CD4-positive, alpha-beta T cell (primary cell): ENCODE data around the gene RHBDL1. TPM values are rescaled to one million over a fixed set of nuclear protein-coding genes. Genes with fewer than 3 reads are reported as not detected.
A peak's percentile ranks its signal among the peaks of the same experiment; 100 is the strongest.

Experiments used
- ATAC-seq: fragments of 200-7000 bp; cut with Tn5 transposase; one replicate; pipeline ENCODE4 v1.10.0; 2022; ENCODE audit warnings: mild to moderate bottlenecking; ENCODE audit not compliant: poor library complexity
- CTCF ChIA-PET: fragments of 350-600 bp; sonication (Branson Sonifier 250); formaldehyde crosslinking; loops from one replicate; lab custom pipeline; 2021; ENCODE audit warnings: antibody characterized with exemption, inconsistent platforms; lab: Charles Lee
- POLR2A ChIA-PET: fragments of 350-600 bp; sonication (Branson Sonifier 250); formaldehyde crosslinking; loops from one replicate; lab custom pipeline; 2021; ENCODE audit warnings: antibody characterized with exemption, inconsistent platforms; lab: Charles Lee
- DNase-seq, 14 experiments: peaks; one replicate each; pipeline ENCODE4 v3.0.0-alpha.2; 2013 to 2020; ENCODE audit warnings: mixed read lengths in 2 of 14
- H3K27ac ChIP-seq, 2 donors: one replicate each; pipeline versions ENCODE4 v1.5.1 to v1.7.0; 2013; ENCODE audit warnings: low read length in 2 of 2, low read depth in 1 of 2, mild to moderate bottlenecking in 1 of 2
- H3K27me3 ChIP-seq, 2 experiments: 1 replicate in 1 of 2; 2 replicates in 1 of 2; pipeline versions ENCODE4 v1.6.1 to v1.7.0; 2013; ENCODE audit warnings: low read length in 2 of 2, control low read depth in 1 of 2, mild to moderate bottlenecking in 1 of 2, moderate library complexity in 1 of 2; ENCODE audit not compliant: insufficient read depth in 2 of 2, control insufficient read depth in 1 of 2
- H3K36me3 ChIP-seq: one replicate; pipeline ENCODE4 v1.6.1; 2013; ENCODE audit warnings: low read length, control low read depth; ENCODE audit not compliant: insufficient read depth
- H3K4me1 ChIP-seq: one replicate; pipeline ENCODE4 v1.6.1; 2013; ENCODE audit warnings: low read length, control low read depth; ENCODE audit not compliant: insufficient read depth
- H3K4me3 ChIP-seq: one replicate; pipeline ENCODE4 v1.5.1; 2013; ENCODE audit warnings: mild to moderate bottlenecking, low read length, moderate library complexity
- H3K9me3 ChIP-seq, 2 experiments: 1 replicate in 1 of 2; 2 replicates in 1 of 2; pipeline versions ENCODE4 v1.6.1 to v1.7.0; 2013; ENCODE audit warnings: low read length in 2 of 2, mild to moderate bottlenecking in 2 of 2, control low read depth in 1 of 2, moderate library complexity in 1 of 2; ENCODE audit not compliant: control insufficient read depth in 1 of 2, insufficient read depth in 1 of 2
- H3K27ac Mint-ChIP-seq: one replicate; pipeline ENCODE4 v1.8.0; 2020; ENCODE audit warnings: mixed read lengths
- H3K27me3 Mint-ChIP-seq: one replicate; pipeline ENCODE4 v1.8.0; 2021; ENCODE audit warnings: mixed read lengths
- H3K36me3 Mint-ChIP-seq: one replicate; pipeline ENCODE4 v1.8.0; 2021; ENCODE audit warnings: low read depth, mixed read lengths
- H3K4me1 Mint-ChIP-seq: one replicate; pipeline ENCODE4 v1.8.0; 2021; ENCODE audit warnings: low read depth, mixed read lengths
- H3K4me3 Mint-ChIP-seq: one replicate; pipeline ENCODE4 v1.8.0; 2020; ENCODE audit warnings: mild to moderate bottlenecking, mixed read lengths
- H3K9me3 Mint-ChIP-seq: one replicate; pipeline ENCODE4 v1.8.0; 2020; ENCODE audit warnings: mixed read lengths
- intact Hi-C, 2 experiments: fragments of 100-400 bp; cut with DNase I in 1 of 2; cut with micrococcal nuclease in 1 of 2; formaldehyde crosslinking; loops; one replicate each; pipeline versions ENCODE4 v1.15.1 to v1.9.0; 2023 to 2025; cut with DNase I, micrococcal nuclease
- total RNA-seq, 174 experiments: library from RNA in 2 of 174; stranded (reverse) in 2 of 174; gene quantifications; one replicate each; pipeline ENCODE4 v1.2.3 and lab custom pipeline; 2021 to 2026
- TF ChIP-seq, protein P1 (sequence below): fragments of 200-600 bp; IDR thresholded peaks from one replicate; pipeline ENCODE4 v1.8.0; 2022; ENCODE audit warnings: antibody characterized with exemption, mild to moderate bottlenecking

RHBDL1 gene
- total RNA-seq, 2 experiments from 2014 or later: 6.6 to 6.9 TPM

DNA sequence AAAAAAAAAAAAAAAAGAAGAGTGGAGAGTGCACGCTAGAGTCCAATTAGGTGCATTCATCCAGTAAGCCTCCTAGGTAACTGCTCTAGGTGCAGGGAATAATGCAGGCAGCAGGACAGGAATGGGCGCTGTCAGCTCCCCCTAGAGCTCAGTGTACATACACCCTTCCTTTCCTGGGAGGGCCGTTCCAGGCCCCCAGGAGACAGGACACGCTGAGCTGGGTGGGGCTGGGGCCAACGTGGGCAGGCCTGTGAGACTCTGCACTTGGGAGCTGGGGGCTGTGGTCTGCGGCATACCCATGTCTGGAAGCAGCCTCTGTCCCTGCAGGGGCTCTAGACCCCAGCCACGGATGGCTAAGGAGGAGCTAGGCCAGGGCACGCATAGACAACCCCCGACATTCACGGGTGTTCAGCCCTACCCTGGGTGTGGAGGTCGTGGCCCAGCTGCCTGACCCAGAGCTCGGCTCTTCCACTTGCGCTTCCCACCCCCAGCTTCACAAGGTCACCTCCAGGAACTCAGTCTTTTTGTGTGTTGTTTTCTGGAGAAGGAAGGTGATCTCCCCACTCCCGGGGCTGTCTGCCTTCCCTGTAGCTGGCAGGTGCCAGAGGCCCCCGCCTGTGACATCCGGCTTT lies 44.5 kb downstream of the RHBDL1 start:
- H3K36me3 Mint-ChIP-seq: no peaks in the 10 kb centered on the region
- POLR2A ChIA-PET: interaction anchor here (0.6 to 2.5 kb wide), 10 partner anchors 8 to 245 kb away, joined by 3 to 20 read pairs (median 4); partner anchors contain the start of genes CIAO3 and STUB1
- intact Hi-C loops: no loop called here
- peak overlapping the region; percentile 68 for H3K27ac Mint-ChIP-seq
- peak overlapping the region; percentile 87 for H3K4me3 Mint-ChIP-seq
- Histone ChIP-seq H3K27ac (peak overlapping the region in 1 of 2 donors; percentile 35), H3K9me3 (peaks cover 0 to 16% of the 10 kb centered on the region in 2 experiments), H3K4me3 (peak overlapping the region; percentile 63), H3K4me1 (peaks cover 48% of the 10 kb centered on the region), H3K27me3 (peaks cover 7 to 9% of the 10 kb centered on the region in 2 experiments), H3K36me3 (no peaks in the 10 kb centered on the region)
- H3K27me3 Mint-ChIP-seq: no peaks in the 10 kb centered on the region
- ATAC-seq (no peak), DNase-seq (no peak)
- TF ChIP-seq, protein P1, sequence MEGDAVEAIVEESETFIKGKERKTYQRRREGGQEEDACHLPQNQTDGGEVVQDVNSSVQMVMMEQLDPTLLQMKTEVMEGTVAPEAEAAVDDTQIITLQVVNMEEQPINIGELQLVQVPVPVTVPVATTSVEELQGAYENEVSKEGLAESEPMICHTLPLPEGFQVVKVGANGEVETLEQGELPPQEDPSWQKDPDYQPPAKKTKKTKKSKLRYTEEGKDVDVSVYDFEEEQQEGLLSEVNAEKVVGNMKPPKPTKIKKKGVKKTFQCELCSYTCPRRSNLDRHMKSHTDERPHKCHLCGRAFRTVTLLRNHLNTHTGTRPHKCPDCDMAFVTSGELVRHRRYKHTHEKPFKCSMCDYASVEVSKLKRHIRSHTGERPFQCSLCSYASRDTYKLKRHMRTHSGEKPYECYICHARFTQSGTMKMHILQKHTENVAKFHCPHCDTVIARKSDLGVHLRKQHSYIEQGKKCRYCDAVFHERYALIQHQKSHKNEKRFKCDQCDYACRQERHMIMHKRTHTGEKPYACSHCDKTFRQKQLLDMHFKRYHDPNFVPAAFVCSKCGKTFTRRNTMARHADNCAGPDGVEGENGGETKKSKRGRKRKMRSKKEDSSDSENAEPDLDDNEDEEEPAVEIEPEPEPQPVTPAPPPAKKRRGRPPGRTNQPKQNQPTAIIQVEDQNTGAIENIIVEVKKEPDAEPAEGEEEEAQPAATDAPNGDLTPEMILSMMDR: no peak
- H3K4me1 Mint-ChIP-seq: peaks cover 21% of the 10 kb centered on the region
- H3K9me3 Mint-ChIP-seq: no peaks in the 10 kb centered on the region
- CTCF ChIA-PET: interaction anchor here (2.3 kb wide), 1 partner anchor 21 kb away, joined by 9 read pairs; the partner anchor contains the start of gene CIAO3

DNA sequence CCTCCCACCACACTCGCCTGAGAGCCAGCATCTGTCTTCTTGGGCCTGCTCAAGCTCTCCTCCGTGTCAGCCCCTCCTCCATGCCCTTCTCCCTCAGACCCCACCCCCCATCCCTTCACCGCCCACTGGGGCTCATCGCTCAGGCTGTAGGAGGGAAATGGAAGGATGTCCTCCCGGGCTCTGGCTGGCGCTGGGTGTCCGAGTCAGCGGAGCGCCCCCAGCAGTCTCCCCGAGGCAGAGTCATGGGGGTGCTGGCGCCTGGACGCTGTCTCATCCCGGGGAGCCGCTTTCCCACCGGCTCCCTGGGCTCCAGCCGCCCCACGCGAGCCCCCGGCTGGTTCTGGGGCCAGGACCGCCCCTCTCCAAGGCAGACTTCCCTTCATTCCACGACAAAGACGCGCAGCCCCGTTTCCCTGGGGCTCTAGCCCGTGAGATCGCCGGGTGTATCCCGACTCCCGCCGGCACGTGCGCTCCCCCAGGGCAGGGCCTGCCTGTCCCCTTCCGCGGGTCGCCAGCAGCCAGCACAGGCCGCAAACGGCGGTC lies 45.0 kb downstream of the RHBDL1 start:
- CTCF ChIA-PET: interaction anchor here (0.7 to 2.3 kb wide), 2 partner anchors 10 to 20 kb away, joined by 3 to 9 read pairs; partner anchors contain the start of gene CIAO3

More for the DNA sequence above, 45.0 kb downstream of the RHBDL1 start:
- H3K9me3 ChIP-seq: peaks cover 0 to 16% of the 10 kb centered on the region in 2 experiments
- H3K4me3 Mint-ChIP-seq: peak overlapping the region; percentile 87
- no peaks in the 10 kb centered on the region for H3K27me3 Mint-ChIP-seq
- H3K9me3 Mint-ChIP-seq: no peaks in the 10 kb centered on the region
- peaks cover 48% of the 10 kb centered on the region for H3K4me1 ChIP-seq
- H3K36me3 Mint-ChIP-seq: no peaks in the 10 kb centered on the region
- peaks cover 21% of the 10 kb centered on the region for H3K4me1 Mint-ChIP-seq
- peak overlapping the region in 1 of 2 donors; percentile 35 for H3K27ac ChIP-seq
- no peaks in the 10 kb centered on the region for H3K36me3 ChIP-seq
- peak overlapping the region; percentile 68 for H3K27ac Mint-ChIP-seq
- POLR2A ChIA-PET: interaction anchor here (0.6 to 2.5 kb wide), 14 partner anchors 8 to 688 kb away, joined by 3 to 20 read pairs (median 4); partner anchors contain the start of genes CHTF18, CIAO3, METTL26 and RPUSD1
- intact Hi-C loops: no loop called here
- DNase-seq: peak in 4 of 14 experiments; percentile 55 to 67 (median 60)
- H3K4me3 ChIP-seq: peak overlapping the region; percentile 63
- ATAC-seq: peak; percentile 27
- TF ChIP-seq, protein P1: no peak
- peaks cover 7 to 9% of the 10 kb centered on the region in 2 experiments for H3K27me3 ChIP-seq
